GM19463 (cell line): ENCODE measurements around the gene TRAPPC12.

Source experiments
- ATAC-seq: cut with Tn5 transposase; IDR thresholded peaks from one replicate; pipeline ENCODE4 v1.9.1; 2021; ENCODE audit warnings: mild to moderate bottlenecking, moderate library complexity; ENCODE audit not compliant: unreplicated experiment

The TRAPPC12 gene

GRCh38 chr2:3405876-3406275 lies 26.4 kb downstream of the TRAPPC12 start:
- ATAC-seq, result no peak

DNA sequence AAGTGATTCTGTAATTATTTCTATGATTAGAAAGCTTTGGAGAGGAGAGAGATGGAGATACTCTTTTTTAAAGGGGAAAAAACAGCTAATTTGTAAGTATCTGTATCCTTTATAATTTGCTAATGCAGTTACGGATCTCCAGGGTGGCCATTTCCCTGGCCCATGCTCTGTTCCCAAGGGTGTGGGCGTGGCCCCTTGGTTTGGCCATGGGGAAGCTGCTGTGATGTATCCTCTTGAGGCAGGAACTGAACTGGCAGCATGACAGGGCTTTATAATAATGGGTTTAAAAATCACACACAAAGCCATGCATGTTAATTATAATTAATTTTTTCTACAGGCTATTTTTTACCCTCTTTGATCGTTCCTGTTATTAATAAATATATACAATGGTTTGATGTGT lies 27.0 kb downstream of the TRAPPC12 start:
- no peak for ATAC-seq

DNA sequence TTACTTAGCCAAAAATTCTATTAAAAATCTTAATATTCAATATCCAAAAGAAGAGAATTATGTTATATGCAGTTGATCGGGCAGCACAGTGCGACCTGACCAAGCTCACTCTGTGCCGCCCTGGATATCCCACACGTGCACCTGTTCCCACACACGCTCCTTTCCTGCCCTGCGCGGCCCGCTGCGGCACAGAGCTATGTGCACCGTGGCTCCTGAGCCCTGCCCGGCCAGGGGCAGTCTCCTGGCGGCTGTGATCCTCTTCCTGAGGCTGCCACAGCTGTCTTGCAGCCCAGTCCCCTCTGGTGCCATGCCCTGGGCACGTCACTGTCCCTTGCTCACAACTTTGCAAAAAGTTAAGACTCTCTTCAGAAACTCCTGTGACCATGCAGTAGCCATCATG lies 29.3 kb downstream of the TRAPPC12 start:
- no peak for ATAC-seq

DNA sequence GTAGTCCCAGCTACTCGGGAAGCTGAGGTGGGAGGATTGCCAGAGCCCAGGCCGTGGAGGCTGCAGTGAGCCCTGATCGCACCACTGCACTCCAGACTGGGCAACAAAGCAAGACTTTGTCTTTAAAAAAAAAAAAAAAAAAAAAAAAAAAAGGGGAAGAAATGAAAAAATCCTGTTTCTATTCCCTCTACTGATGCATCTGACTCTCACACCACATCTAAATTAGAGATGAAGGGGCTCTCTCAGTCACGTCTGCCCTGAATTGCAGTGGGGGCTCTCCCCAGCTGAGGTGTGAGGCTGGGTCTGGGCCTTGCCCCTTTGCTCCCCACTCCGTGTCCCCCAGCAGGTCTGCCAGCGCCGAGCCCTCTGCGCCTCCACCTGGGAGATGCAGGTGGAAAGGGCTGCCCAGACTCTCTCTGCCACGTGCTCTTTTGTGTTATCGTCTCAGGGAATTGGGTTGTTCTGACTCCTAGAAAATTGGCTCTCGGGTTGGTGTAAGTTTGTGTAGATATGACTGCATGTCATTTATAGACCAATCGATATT lies 30.2 kb downstream of the TRAPPC12 start:
- ATAC-seq, result no peak

DNA sequence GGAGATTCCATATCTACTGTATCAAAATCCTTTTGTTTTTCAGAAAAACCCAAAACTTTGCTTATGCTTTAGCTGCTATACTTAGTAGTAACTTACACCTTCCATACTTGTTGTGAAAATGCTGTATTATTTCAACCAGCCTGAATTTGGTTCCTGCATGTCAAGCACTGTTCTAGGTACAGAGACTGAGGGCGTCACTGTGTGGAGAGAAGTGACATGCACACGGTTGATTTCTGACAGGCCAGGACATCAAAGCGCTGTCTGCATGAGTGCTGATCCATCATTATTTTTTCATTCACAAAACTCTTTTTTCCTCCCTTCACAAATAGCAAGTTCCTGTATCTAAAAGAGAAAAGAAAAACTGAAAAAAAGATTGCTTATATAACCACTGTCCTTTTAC lies 31.6 kb downstream of the TRAPPC12 start:
- ATAC-seq, result no peak

GRCh38 chr2:3413697-3414096 lies 34.2 kb downstream of the TRAPPC12 start:
- ATAC-seq, result no peak

DNA sequence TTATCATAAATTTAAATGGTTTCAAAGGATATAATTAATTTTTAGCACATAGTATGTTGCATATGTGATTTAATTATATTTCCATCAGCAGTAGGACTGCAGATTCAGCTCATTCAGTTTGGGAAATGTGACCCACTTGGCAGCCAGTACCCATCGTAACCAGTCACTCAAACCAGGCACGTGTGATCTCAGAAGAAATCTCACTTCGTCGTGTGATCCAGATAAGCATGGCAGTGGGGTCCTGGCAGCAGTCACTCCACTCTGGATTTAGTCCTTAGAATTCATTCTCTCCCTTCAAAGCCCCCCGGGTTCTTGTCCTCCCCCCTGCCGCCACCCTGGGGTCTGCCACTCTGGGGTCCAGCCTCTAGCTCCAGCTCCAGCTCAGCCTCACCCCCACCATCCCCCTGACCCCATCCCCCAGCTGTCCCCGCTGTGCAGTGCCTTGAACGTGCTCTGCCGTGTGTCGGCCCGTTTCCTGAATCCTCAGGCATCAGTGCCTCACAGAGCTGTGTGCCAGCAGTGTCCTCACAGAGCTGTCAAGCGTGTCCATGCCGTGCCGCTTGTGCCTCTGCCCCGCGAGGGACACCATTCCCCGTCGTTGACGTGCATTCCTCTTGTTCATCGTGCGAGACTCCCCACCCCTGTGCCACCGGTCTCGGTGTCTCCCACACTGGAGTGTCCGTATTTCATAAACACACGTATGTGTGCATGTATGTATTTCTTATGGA lies 34.8 kb downstream of the TRAPPC12 start:
- no peak for ATAC-seq

- no peak for ATAC-seq
Measured at GRCh38 chr2:3418766-3419404, 39.4 kb downstream of the TRAPPC12 start.

DNA sequence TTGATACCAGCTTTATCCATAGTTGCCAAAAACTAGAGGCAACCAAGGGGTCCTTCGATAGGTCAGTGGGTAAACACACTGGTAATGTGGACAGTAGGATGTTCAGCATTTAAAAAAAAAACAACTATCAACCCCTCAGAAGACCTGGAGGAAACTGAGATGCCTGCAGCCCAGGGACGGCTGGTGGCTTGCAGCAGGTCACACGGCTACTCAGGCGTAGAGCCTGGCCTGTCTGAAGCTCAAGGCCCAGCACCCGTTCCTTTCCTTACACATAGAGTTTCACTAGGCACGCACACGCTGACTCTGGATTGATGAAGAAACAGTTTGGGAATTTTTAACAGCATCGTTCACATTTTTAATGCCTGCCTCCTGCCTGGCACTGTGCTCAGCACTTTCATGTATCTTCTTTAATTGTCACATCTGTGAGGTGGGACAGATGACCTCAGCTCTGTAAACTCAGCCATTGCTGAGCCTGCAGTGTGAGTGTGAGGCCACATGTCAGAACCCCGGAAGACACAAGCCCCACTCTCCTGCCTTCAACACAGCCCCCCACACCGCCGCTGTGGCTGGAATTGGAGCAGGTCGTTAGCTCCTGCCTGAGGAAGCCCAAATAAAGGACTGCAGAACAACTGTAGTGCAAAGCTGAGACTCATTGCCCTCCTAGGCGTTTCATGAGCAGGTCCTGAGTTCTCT lies 40.7 kb downstream of the TRAPPC12 start:
- no peak for ATAC-seq

GRCh38 chr2:3420769-3421397 lies 41.4 kb downstream of the TRAPPC12 start:
- no peak for ATAC-seq

DNA sequence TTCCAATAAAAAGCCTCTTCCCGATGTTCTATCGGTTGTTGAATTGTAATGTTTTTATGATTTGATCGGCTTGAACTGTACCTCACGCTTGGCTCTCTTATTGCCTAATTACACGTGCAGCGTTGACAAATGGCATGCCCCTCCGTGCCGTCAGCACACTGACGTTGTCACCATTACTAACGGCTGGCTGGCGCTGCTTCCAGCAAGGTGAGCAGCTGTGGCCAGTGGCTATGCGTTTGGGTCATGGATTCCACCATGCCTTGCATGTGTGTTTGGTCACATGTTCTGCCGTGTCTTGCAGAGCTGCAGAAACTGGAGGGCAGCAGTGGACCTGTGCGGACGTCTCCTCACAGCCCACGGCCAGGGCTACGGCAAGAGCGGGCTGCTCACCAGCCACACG lies 42.1 kb downstream of the TRAPPC12 start:
- no peak for ATAC-seq

- ATAC-seq, result peak; percentile 67
Measured at GRCh38 chr2:3422161-3422779, 42.8 kb downstream of the TRAPPC12 start.

- ATAC-seq, result peak; percentile 51
Measured at GRCh38 chr2:3423492-3424170, 44.1 kb downstream of the TRAPPC12 start.

GRCh38 chr2:3424171-3424795 lies 44.8 kb downstream of the TRAPPC12 start:
- ATAC-seq, result no peak

GRCh38 chr2:3426615-3427014 lies 47.1 kb downstream of the TRAPPC12 start:
- no peak for ATAC-seq

DNA sequence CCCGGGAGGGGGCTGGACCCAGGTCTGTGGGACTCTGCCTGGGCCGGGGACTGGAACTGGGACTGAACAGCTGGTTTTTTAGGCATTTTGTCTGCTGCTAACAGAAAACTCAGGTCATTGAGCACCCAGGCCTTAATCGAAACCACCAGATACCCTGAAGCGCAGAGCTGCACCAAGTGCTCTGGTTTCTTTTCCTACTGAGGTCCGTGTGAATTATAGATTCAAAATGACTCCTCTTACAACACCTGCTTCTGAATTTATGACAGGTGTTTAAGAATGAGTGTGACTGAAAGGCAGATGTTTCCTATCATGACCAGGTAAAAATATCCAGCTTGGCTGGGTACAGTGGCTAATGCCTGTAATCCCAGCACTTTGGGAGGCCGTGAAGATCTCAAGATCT lies 47.8 kb downstream of the TRAPPC12 start:
- ATAC-seq, result no peak

- no peak for ATAC-seq
Measured at GRCh38 chr2:3428577-3428976, 49.1 kb downstream of the TRAPPC12 start.

GRCh38 chr2:3429066-3429610 lies 49.6 kb downstream of the TRAPPC12 start:
- ATAC-seq, result no peak

GRCh38 chr2:3430172-3430571 lies 50.7 kb downstream of the TRAPPC12 start:
- ATAC-seq, result no peak
